ENCODE results near the gene ENKD1. TPM values are rescaled to one million over a fixed set of nuclear protein-coding genes. Genes with fewer than 3 reads are reported as not detected.

The ENKD1 gene
- total RNA-seq, 1 donor from 2014 or later: 6.9 TPM

DNA sequence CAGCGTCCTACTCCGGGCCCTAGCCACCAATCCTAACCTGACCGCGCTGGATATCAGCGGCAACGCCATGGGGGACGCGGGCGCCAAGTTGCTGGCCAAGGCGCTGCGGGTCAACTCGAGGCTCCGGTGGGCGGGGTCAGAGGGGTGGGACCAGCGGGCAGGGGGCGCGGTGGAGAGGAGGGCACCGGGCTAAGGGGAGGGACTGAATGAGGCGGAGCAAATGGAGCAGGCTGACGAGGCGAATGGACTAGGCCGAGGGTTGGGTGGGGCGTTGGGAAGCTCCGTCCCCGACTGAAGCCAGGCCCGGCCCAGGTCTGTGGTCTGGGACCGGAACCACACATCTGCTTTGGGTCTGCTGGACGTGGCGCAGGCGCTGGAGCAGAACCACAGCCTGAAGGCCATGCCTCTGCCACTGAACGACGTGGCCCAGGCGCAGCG lies 17.0 kb downstream of the ENKD1 start:
- Histone ChIP-seq H3K9ac (no peak overlapping the region), H4K20me1 (ENCODE audit: low read depth) (peaks cover 39% of the 10 kb centered on the region), H3K4me1 (peaks cover 7% of the 10 kb centered on the region), H3F3A (ENCODE audit: low read depth) (peaks cover 8% of the 10 kb centered on the region), H3K27ac (no peak overlapping the region), H3K27me3 (peaks cover 58% of the 10 kb centered on the region), H3K36me3 (no peaks in the 10 kb centered on the region), H2AFZ (replicated peaks) (no peak overlapping the region), H3K4me2 (no peak overlapping the region), H3K4me3 (no peak overlapping the region), H3K79me2 (ENCODE audit: low read depth) (no peaks in the 10 kb centered on the region), H3K9me3 (ENCODE audit: low read depth) (no peaks in the 10 kb centered on the region)
- TF ChIP-seq EZH2phosphoT487 (IDR thresholded peaks at IDR 0.05) (no peak), EZH2 (IDR thresholded peaks at IDR 0.05) (no peak), CTCF (IDR thresholded peaks at IDR 0.05) (no peak)
- Mint-ChIP-seq H3K4me1 (peaks cover 10% of the 10 kb centered on the region), H3K9me3 (no peaks in the 10 kb centered on the region), H3K4me3 (no peak overlapping the region), H3K27ac (no peak overlapping the region), H3K36me3 (no peaks in the 10 kb centered on the region), H3K27me3 (ENCODE audit: insufficient read depth, low read depth) (peaks cover 25% of the 10 kb centered on the region)
- peak; percentile 80 for DNase-seq (ENCODE audit: low spot score)

DNA sequence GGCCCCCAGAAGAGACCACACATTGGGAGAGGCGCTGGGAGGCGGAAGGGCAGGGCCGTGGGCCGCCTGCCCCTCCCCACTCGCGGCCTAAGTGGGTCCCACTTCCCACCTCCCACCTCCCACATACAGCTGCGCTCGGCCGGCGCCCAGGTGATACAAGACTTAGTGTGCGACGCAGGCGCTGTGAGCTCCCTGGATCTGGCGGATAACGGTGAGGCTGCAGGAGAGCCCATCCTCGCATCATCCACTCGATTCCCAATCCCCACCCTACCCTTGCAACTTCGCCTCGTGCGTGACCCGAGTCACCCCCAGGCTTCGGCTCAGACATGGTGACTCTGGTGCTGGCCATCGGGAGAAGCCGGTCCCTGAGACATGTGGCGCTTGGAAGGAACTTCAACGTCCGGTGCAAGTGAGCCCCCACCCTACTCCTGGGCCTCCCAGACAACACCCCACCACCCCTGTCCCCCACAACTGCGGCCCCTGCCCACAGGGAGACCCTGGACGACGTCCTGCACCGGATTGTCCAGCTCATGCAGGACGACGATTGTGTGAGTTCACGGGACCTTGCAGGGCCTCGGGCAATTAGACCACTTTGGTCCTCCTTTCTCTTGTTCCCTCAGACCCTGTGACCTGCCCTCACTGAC lies 17.7 kb downstream of the ENKD1 start:
- no peaks in the 10 kb centered on the region for H3K36me3 ChIP-seq
- H3K79me2 ChIP-seq (ENCODE audit: low read depth): no peaks in the 10 kb centered on the region
- H3K36me3 Mint-ChIP-seq: no peaks in the 10 kb centered on the region
- TF ChIP-seq EZH2phosphoT487 (IDR thresholded peaks at IDR 0.05) (no peak), EZH2 (IDR thresholded peaks at IDR 0.05) (no peak), CTCF (IDR thresholded peaks at IDR 0.05) (no peak)
- no peaks in the 10 kb centered on the region for H3K9me3 Mint-ChIP-seq
- H3K27me3 ChIP-seq: peaks cover 58% of the 10 kb centered on the region
- H2AFZ ChIP-seq (replicated peaks): no peak overlapping the region
- no peak for DNase-seq (ENCODE audit: low spot score)
- H3K27me3 Mint-ChIP-seq (ENCODE audit: insufficient read depth, low read depth): peaks cover 26% of the 10 kb centered on the region
- no peak overlapping the region for H3K27ac ChIP-seq
- no peak overlapping the region for H3K9ac ChIP-seq
- no peak overlapping the region for H3K27ac Mint-ChIP-seq
- no peaks in the 10 kb centered on the region for H3K9me3 ChIP-seq (ENCODE audit: low read depth)
- H3K4me1 Mint-ChIP-seq: peaks cover 10% of the 10 kb centered on the region
- no peak overlapping the region for H3K4me2 ChIP-seq
- H3K4me1 ChIP-seq: peaks cover 7% of the 10 kb centered on the region
- H3K4me3 Mint-ChIP-seq: peak overlapping the region; percentile 50
- H3F3A ChIP-seq (ENCODE audit: low read depth): peaks cover 8% of the 10 kb centered on the region
- H3K4me3 ChIP-seq: no peak overlapping the region
- peaks cover 33% of the 10 kb centered on the region for H4K20me1 ChIP-seq (ENCODE audit: low read depth)

DNA sequence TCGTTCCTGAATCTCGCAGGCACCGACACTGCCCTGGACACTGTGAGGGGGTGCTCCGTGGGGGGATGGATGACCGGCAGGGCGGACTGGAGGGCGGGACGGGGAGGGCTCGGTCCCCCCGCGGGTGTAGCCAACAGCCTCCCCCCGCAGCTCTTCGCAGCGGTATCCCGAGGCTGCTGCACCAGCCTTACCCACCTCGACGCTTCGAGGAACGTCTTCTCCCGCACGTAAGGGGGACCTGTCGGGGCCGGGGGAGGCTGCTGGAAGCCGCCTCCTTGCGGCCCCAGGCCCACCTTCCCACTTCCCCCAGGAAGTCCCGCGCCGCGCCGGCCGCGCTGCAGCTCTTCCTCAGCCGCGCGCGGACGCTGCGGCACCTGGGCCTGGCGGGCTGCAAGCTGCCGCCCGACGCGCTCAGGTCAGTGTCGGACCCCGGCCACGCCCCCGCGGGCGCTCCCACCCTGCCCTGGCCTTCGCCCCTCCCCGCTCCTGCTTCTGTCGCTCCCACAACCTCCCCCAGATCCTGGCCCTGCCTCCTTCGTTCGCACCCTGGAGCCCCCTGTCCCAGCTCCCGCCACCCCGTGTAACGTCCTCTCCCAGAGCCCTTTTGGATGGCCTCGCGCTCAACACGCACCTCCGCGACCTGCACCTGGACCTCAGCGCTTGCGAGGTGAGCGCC lies 18.3 kb downstream of the ENKD1 start:
- Histone ChIP-seq H3K27ac (no peak overlapping the region), H3K4me2 (no peak overlapping the region), H3K4me1 (peaks cover 1% of the 10 kb centered on the region), H4K20me1 (ENCODE audit: low read depth) (peaks cover 26% of the 10 kb centered on the region), H3K9me3 (ENCODE audit: low read depth) (no peaks in the 10 kb centered on the region), H3K9ac (no peak overlapping the region), H3F3A (ENCODE audit: low read depth) (peaks cover 8% of the 10 kb centered on the region), H3K36me3 (no peaks in the 10 kb centered on the region), H3K27me3 (peaks cover 55% of the 10 kb centered on the region), H2AFZ (replicated peaks) (no peak overlapping the region), H3K79me2 (ENCODE audit: low read depth) (no peaks in the 10 kb centered on the region), H3K4me3 (no peak overlapping the region)
- DNase-seq (ENCODE audit: low spot score): no peak
- no peak overlapping the region for H3K27ac Mint-ChIP-seq
- peak overlapping the region; percentile 50 for H3K4me3 Mint-ChIP-seq
- H3K36me3 Mint-ChIP-seq: no peaks in the 10 kb centered on the region
- TF ChIP-seq CTCF (IDR thresholded peaks at IDR 0.05): no peak
- TF ChIP-seq EZH2phosphoT487 (IDR thresholded peaks at IDR 0.05): no peak
- no peak for TF ChIP-seq EZH2 (IDR thresholded peaks at IDR 0.05)
- peaks cover 7% of the 10 kb centered on the region for H3K4me1 Mint-ChIP-seq
- peaks cover 24% of the 10 kb centered on the region for H3K27me3 Mint-ChIP-seq (ENCODE audit: insufficient read depth, low read depth)
- no peaks in the 10 kb centered on the region for H3K9me3 Mint-ChIP-seq
